ENCODE results near the gene IRX3. TPM values are rescaled to one million over a fixed set of nuclear protein-coding genes. Genes with fewer than 3 reads are reported as not detected.

Gene IRX3
- total and polyA plus RNA-seq, 8 donors: 0.58 to 42.4 (median 13.5) TPM; not detected in 1

GRCh38 chr16:54285414-54286089 is 1.0 kb downstream of the IRX3 start:
- WGBS, 5 donors: 0 to 7% (median 1%) methylated on average over 9 to 77 of the region's 77 CpGs
- intact Hi-C loops (cut with DNase I; ENCODE audit: low total_unique reads): loop anchor here (10.0 kb wide), 1 partner anchor 649 kb away; the partner anchor contains the start of gene IRX5
- peak overlapping the region; percentile 58 to 75 (median 66) for H3K4me3 ChIP-seq
- DNase-seq: peak; percentile 56 to 58
- peaks cover 45 to 84% (median 64%) of the 10 kb centered on the region in 4 donors for H3K4me1 ChIP-seq
- H3K27me3 ChIP-seq: peaks cover 19 to 100% (median 92%) of the 10 kb centered on the region in 3 donors
- peak overlapping the region; percentile 86 to 90 (median 88) for H3K27ac ChIP-seq
- no peak for TF ChIP-seq CTCF (IDR thresholded peaks at IDR 0.05)
- no peak for TF ChIP-seq POLR2AphosphoS5 (IDR thresholded peaks at IDR 0.05)
- no peak for TF ChIP-seq EP300 (IDR thresholded peaks at IDR 0.05)
- TF ChIP-seq POLR2A (IDR thresholded peaks at IDR 0.05): no peak
- H3K36me3 ChIP-seq: no peaks in the 10 kb centered on the region
- no peaks in the 10 kb centered on the region for H3K9me3 ChIP-seq

GRCh38 chr16:54284931-54285413 is 1.6 kb downstream of the IRX3 start:
- 4 to 8% (median 6%) methylated on average over 36 to 41 of the region's 42 CpGs for WGBS, 5 donors

DNA sequence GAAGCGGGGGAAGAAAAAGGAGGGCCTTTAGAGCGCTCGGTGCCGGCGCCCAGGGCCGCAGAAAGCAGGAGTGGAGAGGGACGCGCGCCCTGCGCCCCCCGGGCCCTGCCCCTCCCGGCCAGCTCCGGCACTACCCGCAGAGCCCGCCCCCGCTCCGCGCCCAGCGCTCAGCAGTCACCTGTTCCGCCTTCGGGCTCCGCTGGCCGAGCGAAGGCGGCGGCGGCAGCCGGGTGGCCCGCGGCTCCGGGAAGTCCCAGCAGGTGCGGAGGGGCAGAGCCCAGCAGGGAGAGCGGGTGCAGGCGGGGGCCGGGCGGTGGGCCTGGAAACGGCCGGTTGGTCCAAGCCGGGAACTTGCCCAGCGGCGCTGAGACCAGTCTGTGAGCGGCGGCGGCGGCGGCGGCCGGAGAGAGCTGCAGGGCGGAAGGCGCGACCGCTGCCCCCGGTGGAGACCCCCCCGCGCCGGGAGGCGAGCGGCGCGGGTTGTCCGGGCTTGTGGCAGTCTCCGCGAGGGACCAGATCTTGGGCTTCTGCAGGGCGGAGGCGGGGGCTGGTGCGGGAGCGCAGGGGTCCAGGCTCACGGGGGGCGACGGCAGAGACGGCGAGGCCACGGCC is 2.2 kb downstream of the IRX3 start:
- intact Hi-C loops (cut with DNase I; ENCODE audit: low total_unique reads): loop anchor here (10.0 kb wide), 1 partner anchor 650 kb away; the partner anchor contains the start of gene IRX5
- Histone ChIP-seq H3K9me3 (no peaks in the 10 kb centered on the region), H3K36me3 (no peaks in the 10 kb centered on the region), H3K4me3 (peak overlapping the region; percentile 58 to 75 (median 66)), H3K27me3 (peaks cover 18 to 93% (median 80%) of the 10 kb centered on the region in 3 donors), H3K4me1 (peaks cover 41 to 75% (median 58%) of the 10 kb centered on the region in 4 donors), H3K27ac (peak overlapping the region; percentile 86 to 90 (median 88))
- WGBS, 5 donors: 1 to 9% (median 4%) methylated on average over 7 to 73 of the region's 73 CpGs
- peak; percentile 58 to 68 for DNase-seq
- no peak for TF ChIP-seq POLR2A (IDR thresholded peaks at IDR 0.05)
- TF ChIP-seq POLR2AphosphoS5 (IDR thresholded peaks at IDR 0.05): peak in 1 of 3 donors; percentile 14
- TF ChIP-seq CTCF (IDR thresholded peaks at IDR 0.05): peak in 2 of 7 experiments; percentile 11
- no peak for TF ChIP-seq EP300 (IDR thresholded peaks at IDR 0.05)

More at GRCh38 chr16:54284931-54285413, 1.6 kb downstream of the IRX3 start:
- Histone ChIP-seq H3K9me3 (no peaks in the 10 kb centered on the region), H3K27me3 (peaks cover 19 to 99% (median 86%) of the 10 kb centered on the region in 3 donors), H3K36me3 (no peaks in the 10 kb centered on the region), H3K4me1 (peaks cover 42 to 78% (median 58%) of the 10 kb centered on the region in 4 donors), H3K4me3 (peak overlapping the region; percentile 58 to 75 (median 66)), H3K27ac (peak overlapping the region; percentile 86 to 90 (median 88))
- TF ChIP-seq POLR2AphosphoS5 (IDR thresholded peaks at IDR 0.05) (no peak), CTCF (IDR thresholded peaks at IDR 0.05) (no peak)
- DNase-seq: peak in 1 of 2 donors; percentile 29
- intact Hi-C loops (cut with DNase I; ENCODE audit: low total_unique reads): loop anchor here (10.0 kb wide), 1 partner anchor 650 kb away; the partner anchor contains the start of gene IRX5

DNA sequence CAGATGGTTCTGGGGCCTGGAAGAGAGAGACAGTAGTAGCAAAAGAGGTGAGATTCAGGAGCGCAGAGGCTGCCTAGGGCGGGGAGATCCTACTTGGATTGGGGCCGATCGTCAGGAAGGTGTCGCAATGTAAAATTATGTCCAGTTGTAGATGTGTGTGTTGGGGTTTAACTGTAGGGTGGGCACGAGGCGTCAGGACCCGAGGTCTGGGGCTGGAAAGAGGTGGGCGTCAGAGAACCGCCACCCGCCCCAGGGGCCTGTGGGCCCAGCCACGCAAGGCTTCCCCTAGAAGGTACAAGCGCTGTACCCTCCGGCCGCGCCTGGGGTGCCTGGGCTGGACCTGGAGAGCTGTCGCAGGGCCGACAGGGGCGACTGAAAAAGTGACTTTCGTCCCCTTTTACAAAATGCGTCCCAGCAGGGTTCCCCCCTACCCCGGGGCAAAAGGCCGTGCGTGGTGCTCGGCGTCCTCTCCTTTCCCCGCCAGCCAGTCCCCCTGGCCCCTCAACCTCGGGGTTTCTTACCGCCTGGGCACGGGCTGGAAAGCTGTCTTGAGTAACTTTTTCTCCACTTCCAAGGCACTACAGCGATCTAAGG is 2.8 kb downstream of the IRX3 start:
- H3K27ac ChIP-seq: peak overlapping the region; percentile 86 to 90 (median 88)
- peak overlapping the region; percentile 58 to 75 (median 66) for H3K4me3 ChIP-seq
- TF ChIP-seq CTCF (IDR thresholded peaks at IDR 0.05) (peak in 1 of 7 experiments; percentile 17), POLR2A (IDR thresholded peaks at IDR 0.05) (no peak)
- no peak for DNase-seq
- intact Hi-C loops (cut with DNase I; ENCODE audit: low total_unique reads): loop anchor here (10.0 kb wide), 1 partner anchor 651 kb away; the partner anchor contains the start of gene IRX5
- H3K36me3 ChIP-seq: no peaks in the 10 kb centered on the region
- H3K9me3 ChIP-seq: no peaks in the 10 kb centered on the region
- H3K4me1 ChIP-seq: peaks cover 41 to 71% (median 58%) of the 10 kb centered on the region in 4 donors
- 7 to 19% (median 14%) methylated on average over 19 to 31 of the region's 31 CpGs for WGBS, 5 donors
- H3K27me3 ChIP-seq: peaks cover 13 to 87% (median 74%) of the 10 kb centered on the region in 3 donors

Data from stomach (tissue), 9 donors.